ENCODE results near the gene ITPR3. TPM values are rescaled to one million over a fixed set of nuclear protein-coding genes. Genes with fewer than 3 reads are reported as not detected.
A peak's percentile ranks its signal among the peaks of the same experiment; 100 is the strongest.

Gene ITPR3
- total and polyA plus RNA-seq, 2 of the 13 experiments (the other 11 are each of a cell fraction or from before 2014, with no cell fraction given), result 3.8 to 21.4 TPM

DNA sequence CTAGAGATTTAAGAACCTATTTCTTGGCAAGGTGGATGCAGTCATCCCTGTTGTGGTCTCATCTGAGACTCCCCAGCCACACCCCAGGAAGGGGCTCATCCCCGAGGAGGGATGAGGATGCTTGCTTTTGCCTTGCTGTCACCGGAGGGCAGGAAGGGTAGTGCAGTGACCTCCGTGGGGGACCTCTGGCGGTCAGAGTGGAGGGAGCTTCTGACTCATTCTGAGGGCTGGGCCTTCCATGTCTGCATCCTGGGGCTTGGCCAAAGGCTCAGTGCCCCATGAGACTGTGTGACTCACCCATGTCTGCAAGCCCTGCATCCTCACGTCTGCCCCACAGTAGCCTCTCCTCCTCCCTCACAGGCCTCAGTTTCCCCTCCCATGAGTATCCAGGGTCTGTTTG, 51.7 kb downstream of the ITPR3 start (continued):
- TF ChIP-seq ZNF460 (CRISPR knock-in tag; IDR thresholded peaks at IDR 0.05; ENCODE audit: borderline replicate concordance) (no peak), ZNF367 (CRISPR knock-in tag; IDR thresholded peaks at IDR 0.05; ENCODE audit: borderline replicate concordance) (no peak), JUNB (CRISPR knock-in tag; IDR thresholded peaks at IDR 0.05; ENCODE audit: borderline replicate concordance) (no peak), ZNF225 (CRISPR knock-in tag; IDR thresholded peaks at IDR 0.05) (no peak), ZNF274 (CRISPR knock-in tag; IDR thresholded peaks at IDR 0.05) (no peak), SOX6 (IDR thresholded peaks at IDR 0.05) (no peak), SOX6 (CRISPR knock-in tag; IDR thresholded peaks at IDR 0.05) (no peak), HNF4A (CRISPR knock-in tag; IDR thresholded peaks at IDR 0.05) (no peak), HNRNPUL1 (IDR thresholded peaks at IDR 0.05; ENCODE audit: low read depth, low read length) (no peak), MAZ (IDR thresholded peaks at IDR 0.05; ENCODE audit: borderline replicate concordance, low read depth, low read length) (0 out of 2 replicates have a peak, but pooled peaks have one; percentile 39), MAZ (CRISPR knock-in tag; IDR thresholded peaks at IDR 0.05; ENCODE audit: low read depth) (no peak), ZFX (CRISPR knock-in tag; IDR thresholded peaks at IDR 0.05; ENCODE audit: low read depth) (peak; percentile 51), NR2F1 (CRISPR knock-in tag; IDR thresholded peaks at IDR 0.05) (peak in 1 of 2 experiments; percentile 43; a peak in 1 of 4 replicates), ZSCAN31 (CRISPR knock-in tag; IDR thresholded peaks at IDR 0.05; ENCODE audit: low read depth) (no peak), ZNF761 (CRISPR knock-in tag; conservative IDR thresholded peaks at IDR 0.05) (no peak), U2AF2 (IDR thresholded peaks at IDR 0.05; ENCODE audit: low read depth, low read length) (no peak), TCF7L2 (IDR thresholded peaks at IDR 0.05; ENCODE audit: low read depth, low read length) (no peak), TCF12 (IDR thresholded peaks at IDR 0.05) (no peak), TCF12 (CRISPR knock-in tag; IDR thresholded peaks at IDR 0.05) (no peak), MIER2 (CRISPR knock-in tag; IDR thresholded peaks at IDR 0.05) (no peak), MXI1 (IDR thresholded peaks at IDR 0.05; ENCODE audit: borderline replicate concordance, low read depth, low read length) (0 out of 3 replicates have a peak, but pooled peaks have one; percentile 13), ZNF383 (CRISPR knock-in tag; IDR thresholded peaks at IDR 0.05; ENCODE audit: borderline replicate concordance) (no peak), TFE3 (CRISPR knock-in tag; IDR thresholded peaks at IDR 0.05) (no peak), JUND (CRISPR knock-in tag; IDR thresholded peaks at IDR 0.05) (peak; percentile 26; the same call in 1 of the 2 replicates), ZNF567 (CRISPR knock-in tag; IDR thresholded peaks at IDR 0.05; ENCODE audit: borderline replicate concordance) (no peak), ZSCAN29 (CRISPR knock-in tag; conservative IDR thresholded peaks at IDR 0.05) (no peak), RFX3 (CRISPR knock-in tag; IDR thresholded peaks at IDR 0.05) (no peak), MBD4 (IDR thresholded peaks at IDR 0.05; ENCODE audit: borderline replicate concordance, low read length) (no peak), SCMH1 (CRISPR knock-in tag; IDR thresholded peaks at IDR 0.05; ENCODE audit: borderline replicate concordance) (no peak)
- TF ChIP-seq, protein P1, sequence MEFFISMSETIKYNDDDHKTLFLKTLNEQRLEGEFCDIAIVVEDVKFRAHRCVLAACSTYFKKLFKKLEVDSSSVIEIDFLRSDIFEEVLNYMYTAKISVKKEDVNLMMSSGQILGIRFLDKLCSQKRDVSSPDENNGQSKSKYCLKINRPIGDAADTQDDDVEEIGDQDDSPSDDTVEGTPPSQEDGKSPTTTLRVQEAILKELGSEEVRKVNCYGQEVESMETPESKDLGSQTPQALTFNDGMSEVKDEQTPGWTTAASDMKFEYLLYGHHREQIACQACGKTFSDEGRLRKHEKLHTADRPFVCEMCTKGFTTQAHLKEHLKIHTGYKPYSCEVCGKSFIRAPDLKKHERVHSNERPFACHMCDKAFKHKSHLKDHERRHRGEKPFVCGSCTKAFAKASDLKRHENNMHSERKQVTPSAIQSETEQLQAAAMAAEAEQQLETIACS (CRISPR knock-in tag; IDR thresholded peaks at IDR 0.05), result no peak
- TF ChIP-seq, protein P2, sequence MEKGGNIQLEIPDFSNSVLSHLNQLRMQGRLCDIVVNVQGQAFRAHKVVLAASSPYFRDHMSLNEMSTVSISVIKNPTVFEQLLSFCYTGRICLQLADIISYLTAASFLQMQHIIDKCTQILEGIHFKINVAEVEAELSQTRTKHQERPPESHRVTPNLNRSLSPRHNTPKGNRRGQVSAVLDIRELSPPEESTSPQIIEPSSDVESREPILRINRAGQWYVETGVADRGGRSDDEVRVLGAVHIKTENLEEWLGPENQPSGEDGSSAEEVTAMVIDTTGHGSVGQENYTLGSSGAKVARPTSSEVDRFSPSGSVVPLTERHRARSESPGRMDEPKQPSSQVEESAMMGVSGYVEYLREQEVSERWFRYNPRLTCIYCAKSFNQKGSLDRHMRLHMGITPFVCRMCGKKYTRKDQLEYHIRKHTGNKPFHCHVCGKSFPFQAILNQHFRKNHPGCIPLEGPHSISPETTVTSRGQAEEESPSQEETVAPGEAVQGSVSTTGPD (CRISPR knock-in tag; IDR thresholded peaks at IDR 0.05), result no peak

Measured in HepG2 (cell line).